ENCODE results near the gene CACNA1I.

The CACNA1I gene

GRCh38 chr22:39570226-39570625, 327 bp upstream of the CACNA1I start:
- no peak for DNase-seq

GRCh38 chr22:39571538-39571937, 985 bp downstream of the CACNA1I start:
- no peak for DNase-seq

- no peak for DNase-seq
These were observed 4.4 kb downstream of the CACNA1I start for GRCh38 chr22:39574779-39575551.

GRCh38 chr22:39575552-39575825, 4.9 kb downstream of the CACNA1I start:
- no peak for DNase-seq

GRCh38 chr22:39576027-39576426, 5.5 kb downstream of the CACNA1I start:
- DNase-seq, result no peak

GRCh38 chr22:39577366-39577765, 6.8 kb downstream of the CACNA1I start:
- DNase-seq, result no peak

- no peak for DNase-seq
These were observed 7.3 kb downstream of the CACNA1I start for GRCh38 chr22:39577900-39578299.

- DNase-seq, result no peak
These were observed 9.5 kb downstream of the CACNA1I start for GRCh38 chr22:39580006-39580441.

GRCh38 chr22:39580795-39581194, 10.2 kb downstream of the CACNA1I start:
- DNase-seq, result no peak

- DNase-seq, result no peak
These were observed 10.8 kb downstream of the CACNA1I start for GRCh38 chr22:39581303-39581702.

GRCh38 chr22:39583066-39583667, 12.6 kb downstream of the CACNA1I start:
- no peak for DNase-seq

GRCh38 chr22:39589875-39590274, 19.3 kb downstream of the CACNA1I start:
- no peak for DNase-seq

GRCh38 chr22:39592081-39593065, 21.8 kb downstream of the CACNA1I start:
- no peak for DNase-seq

GRCh38 chr22:39593066-39593930, 22.7 kb downstream of the CACNA1I start:
- no peak for DNase-seq

- no peak for DNase-seq
These were observed 23.4 kb downstream of the CACNA1I start for GRCh38 chr22:39593931-39594285.

- no peak for DNase-seq
These were observed 23.9 kb downstream of the CACNA1I start for GRCh38 chr22:39594411-39594810.

- DNase-seq, result no peak
These were observed 25.1 kb downstream of the CACNA1I start for GRCh38 chr22:39595622-39596172.

GRCh38 chr22:39596601-39597000, 26.0 kb downstream of the CACNA1I start:
- no peak for DNase-seq

GRCh38 chr22:39597236-39597869, 26.8 kb downstream of the CACNA1I start:
- no peak for DNase-seq

- peak; percentile 43 to 46 for DNase-seq
These were observed 27.7 kb downstream of the CACNA1I start for GRCh38 chr22:39598017-39598965.

All from NCI-H1930 (cell line).